Stimulated activated naive CD4-positive, alpha-beta T cell treated with Interleukin-2 at 50 U/mL for 16 hours (primary cell): ENCODE data around the gene ITGA7.

Source experiments
- DNase-seq: peaks from one replicate; lab custom pipeline; 2025; lab: John Stamatoyannopoulos, UW

ITGA7 gene

DNA sequence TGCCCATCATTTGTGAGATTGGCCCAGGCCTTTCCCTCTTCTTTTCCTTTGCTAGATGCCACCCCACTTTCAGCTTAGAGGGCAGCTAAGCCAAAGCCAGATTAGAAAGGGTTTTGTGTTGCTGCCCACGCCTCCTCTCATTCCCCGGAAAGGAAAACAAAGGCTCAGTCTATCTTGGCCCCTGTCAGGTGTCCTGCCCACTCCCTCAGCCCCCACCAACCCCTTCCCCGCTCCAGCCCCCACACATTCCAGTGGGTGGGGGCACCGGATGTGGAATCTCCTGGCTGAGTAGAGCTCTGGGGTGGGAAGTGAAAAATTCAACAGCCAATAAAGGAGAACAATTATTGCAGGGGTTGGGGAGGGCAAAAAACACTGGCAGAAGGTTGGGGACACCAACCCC lies 10.3 kb upstream of the ITGA7 start:
- no peak for DNase-seq

GRCh38 chr12:55717011-55718007 lies 9.6 kb upstream of the ITGA7 start:
- DNase-seq, result no peak

GRCh38 chr12:55716582-55716957 lies 8.9 kb upstream of the ITGA7 start:
- DNase-seq, result no peak

DNA sequence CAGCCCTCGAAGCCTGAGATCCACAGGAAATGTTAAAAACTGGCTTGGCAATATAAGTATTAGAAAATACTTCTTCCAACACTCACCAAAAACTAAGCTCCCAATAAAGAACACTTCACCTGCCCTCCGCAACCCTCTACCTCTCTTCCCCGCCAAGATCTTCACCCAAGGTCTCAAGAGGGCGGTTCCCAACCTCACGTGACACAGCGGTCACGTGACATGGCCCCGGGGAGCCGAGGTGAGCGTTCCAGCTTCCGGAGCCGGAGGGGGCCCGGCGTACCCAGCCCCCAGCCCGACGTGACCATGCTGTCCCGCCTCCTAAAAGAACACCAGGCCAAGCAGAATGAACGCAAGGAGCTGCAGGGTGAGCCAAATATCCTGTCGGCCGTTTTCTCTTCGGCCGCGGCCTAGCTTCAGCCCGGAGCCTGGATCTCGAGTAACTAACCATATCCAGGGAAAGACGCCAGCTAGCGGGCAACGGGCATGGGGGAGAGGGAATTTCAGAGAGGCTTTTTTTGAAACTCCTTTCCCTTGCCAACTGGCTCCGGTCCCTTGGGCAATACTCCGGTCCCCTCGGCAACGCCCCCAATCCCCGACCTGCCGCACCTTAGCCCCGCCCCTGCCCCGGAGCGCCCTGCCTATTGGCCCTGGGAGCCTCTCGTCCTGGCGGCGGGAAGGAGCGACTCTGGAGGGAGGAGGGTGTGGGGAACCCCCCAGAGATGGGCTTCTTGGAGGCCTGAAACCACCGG lies 8.3 kb upstream of the ITGA7 start, which contains the start of gene BLOC1S1:
BLOC1S1 (plus strand) TSS at position 214 of the 749 bp plus-strand sequence; CDS start at position 220, 6 bp downstream.
- DNase-seq, result peak; percentile 92

DNA sequence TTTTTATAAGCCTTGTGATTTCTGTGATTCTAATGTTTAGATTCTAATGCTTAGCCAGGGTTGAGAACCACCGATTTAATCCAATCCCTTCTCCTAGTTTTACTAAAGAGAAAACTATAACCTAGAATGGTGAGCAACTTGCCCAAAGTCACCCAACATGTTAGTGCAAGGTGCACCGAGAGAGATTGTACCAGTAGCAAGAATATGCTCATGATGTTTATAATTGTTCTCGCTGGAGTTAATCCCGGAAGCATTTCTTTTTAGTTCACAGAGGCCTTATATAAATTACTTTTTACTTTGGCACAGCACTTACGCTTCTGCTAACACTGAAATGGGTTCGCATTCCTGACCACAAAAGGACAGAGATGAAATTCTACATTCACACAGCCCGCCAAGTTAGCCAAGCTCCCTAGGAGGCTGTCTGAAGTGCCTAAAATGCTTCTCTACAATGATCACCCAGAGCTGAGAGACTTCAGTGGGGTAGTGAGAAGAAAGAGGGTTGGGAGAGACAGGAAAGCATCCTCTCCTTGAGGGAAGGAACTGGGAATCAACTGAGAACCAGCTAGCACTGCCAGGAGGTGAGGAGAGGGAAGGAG lies 7.6 kb upstream of the ITGA7 start:
- DNase-seq, result no peak

- DNase-seq, result no peak
These were observed 6.0 kb upstream of the ITGA7 start for GRCh38 chr12:55713721-55714120.

GRCh38 chr12:55712700-55713415 lies 5.2 kb upstream of the ITGA7 start:
- no peak for DNase-seq

- DNase-seq, result no peak
These were observed 4.3 kb upstream of the ITGA7 start for GRCh38 chr12:55711786-55712553.

DNA sequence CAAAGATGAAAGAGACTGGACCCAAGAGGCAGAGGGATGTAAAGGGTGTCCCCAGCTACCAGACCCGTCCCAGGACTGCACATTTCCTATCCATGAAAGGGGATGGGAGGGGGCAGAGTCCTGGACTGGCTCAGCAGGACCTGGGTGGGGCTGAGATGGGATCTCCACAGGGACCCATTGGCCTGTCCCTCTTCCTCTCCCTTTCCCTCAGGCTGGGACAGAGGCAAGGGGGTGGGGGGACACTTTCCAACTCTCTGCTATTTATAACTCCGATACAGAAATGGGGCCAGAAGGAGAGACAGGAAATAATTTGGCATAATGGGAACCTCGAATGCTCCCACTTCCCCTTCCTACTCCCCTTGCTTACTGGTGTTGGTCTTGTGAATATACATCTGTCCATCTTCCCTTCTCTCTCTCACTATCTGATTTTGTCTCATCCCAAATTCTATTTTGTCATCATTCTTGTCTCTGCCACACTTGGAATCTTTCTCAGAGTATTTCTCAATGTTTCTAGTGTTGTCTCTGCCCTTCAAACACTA lies 1.1 kb upstream of the ITGA7 start:
- no peak for DNase-seq

DNA sequence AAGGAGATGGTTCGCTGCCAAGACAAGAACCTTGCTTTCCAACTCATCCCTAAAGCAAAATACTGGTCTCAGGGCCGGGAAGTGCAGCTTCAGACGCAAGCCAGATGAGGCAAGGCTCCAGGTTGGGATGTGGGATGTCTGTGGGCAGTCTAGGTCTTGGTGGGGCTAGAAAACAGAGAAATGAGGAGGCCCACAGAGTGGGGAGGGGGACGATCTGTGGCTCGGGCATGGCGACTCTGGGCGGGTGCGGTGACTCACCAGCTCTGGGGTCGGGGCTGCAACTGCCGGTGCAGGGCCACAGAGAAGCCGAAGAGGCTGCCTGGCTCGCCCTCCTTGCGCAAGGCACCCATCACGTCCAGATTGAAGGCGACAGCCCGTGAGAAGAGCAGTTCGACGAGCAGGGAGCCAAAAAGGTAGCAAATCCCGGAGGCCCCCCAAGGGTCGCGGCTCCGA lies 459 bp downstream of the ITGA7 start:
- DNase-seq, result no peak

DNA sequence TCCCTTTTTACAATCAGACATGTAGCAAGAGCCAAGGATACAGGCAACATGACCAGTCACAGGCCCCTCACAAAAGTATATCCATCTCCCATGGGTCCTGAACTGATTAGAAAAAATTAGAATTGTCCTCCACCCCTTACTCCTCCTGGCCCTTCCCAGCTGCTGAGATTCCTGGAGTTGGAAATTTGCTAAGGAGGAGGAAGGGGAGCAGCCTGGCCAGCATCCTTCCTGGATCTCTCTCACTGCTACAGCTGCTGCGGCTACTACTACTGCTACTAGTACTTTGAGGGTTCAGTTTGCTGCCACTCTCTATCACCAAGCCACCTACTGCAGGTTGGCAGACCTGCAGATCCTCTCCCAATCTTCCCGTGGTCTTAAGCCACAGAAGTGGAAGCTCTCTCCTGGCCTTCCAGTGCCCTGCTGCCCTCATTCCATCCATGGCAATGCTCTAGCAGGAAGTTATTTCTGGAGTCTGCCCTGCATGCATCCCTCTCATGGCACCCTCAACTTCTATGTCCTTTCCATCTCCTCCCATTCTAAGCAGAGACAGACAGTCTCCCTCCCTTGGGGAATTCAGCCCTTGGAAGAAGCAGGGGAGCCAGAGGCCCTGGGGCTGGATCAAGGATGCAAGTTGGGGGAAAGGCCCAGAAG lies 1.0 kb downstream of the ITGA7 start:
- DNase-seq, result no peak

- DNase-seq, result no peak
These were observed 1.8 kb downstream of the ITGA7 start for GRCh38 chr12:55705782-55706402.

- no peak for DNase-seq
These were observed 2.6 kb downstream of the ITGA7 start for GRCh38 chr12:55704824-55705718.

DNA sequence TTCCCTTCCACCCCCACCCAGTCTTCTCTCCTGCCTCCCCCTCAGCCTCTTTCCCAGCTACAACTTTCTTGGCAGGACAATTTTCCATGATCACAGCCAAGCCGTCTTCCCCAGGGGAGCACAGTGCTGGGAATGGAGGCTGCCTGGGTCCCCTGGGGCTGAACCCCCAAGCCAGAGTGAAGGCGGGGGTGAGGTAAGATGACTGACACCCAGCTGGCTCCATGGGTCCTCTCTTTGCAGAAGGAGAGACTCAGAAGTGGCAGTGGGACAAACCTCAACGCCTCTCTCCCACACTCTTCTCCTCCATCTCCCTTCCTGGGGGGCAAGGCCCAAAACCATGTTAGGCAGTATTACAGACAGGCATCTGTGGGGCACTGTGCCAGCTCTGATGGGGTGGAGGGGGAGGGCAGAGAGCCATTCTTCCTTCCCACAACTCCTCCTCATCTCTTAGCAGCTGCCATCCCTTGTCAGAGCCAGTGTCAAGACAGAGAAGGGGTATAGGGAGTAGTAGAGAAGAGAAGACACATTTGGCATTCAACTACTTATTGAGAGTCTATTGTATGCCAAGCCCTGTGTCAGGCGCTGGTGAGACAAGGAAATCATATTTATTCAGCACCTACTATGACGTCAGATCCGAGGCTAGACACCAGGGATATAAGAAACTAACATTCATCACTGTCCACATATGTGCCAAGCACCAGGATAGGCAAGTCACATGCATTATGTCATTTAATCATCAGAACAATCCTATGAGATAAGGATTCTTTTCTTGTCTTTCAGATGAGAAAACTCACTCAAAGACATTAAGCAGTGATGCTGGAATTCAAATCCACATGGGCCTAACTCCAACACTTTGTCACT lies 3.6 kb downstream of the ITGA7 start:
- no peak for DNase-seq

GRCh38 chr12:55703288-55703687 lies 4.4 kb downstream of the ITGA7 start:
- DNase-seq, result no peak

- no peak for DNase-seq
These were observed 4.8 kb downstream of the ITGA7 start for GRCh38 chr12:55702861-55703260.

DNA sequence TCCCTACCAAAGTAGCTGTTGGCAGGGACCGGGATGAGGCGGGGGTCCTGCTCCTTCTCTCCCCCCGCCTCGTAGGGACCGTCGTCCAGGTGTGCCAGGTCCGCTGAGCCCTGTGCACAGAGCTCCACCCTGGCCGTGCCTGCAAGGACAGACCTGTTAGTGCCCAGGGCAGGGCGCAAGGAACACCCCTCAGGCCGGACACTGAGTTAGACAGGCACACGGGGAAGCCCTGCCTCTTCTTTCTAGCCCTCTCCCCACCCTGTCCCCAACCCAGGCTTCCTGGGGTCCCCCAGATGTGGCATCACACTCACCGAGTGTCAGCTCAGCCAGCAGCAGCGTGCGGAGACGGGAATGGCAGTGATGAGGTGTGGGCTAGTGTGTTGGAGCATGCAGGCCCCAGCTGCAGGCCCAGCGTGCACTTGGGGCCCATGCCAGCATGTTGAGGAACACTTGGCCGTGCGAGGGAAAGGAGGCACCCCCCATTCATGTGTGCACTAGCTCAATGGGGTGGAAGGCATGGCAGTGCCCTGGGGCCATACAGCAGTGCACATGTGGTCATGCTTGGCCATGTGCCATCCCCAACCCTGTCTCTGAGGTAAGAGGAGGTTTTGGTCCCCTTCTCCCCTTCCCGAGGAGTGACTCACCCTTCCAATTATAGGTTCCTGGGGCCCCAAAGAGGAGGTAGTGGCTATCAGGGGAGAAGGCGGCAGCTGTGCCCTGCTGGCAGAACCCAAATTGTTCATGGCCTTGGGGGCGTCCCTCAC lies 7.3 kb downstream of the ITGA7 start:
- DNase-seq, result no peak
